Tibial artery (tissue), 4 donors: Measurements from ENCODE around the gene CDK5.
A peak's percentile ranks its signal among the peaks of the same experiment; 100 is the strongest.

ENCODE experiments used
- DNase-seq, 2 donors: peaks; one replicate each; pipeline ENCODE4 v3.0.0-alpha.2; 2019
- H3K27ac ChIP-seq, 2 donors: fragments of 200-600 bp; sonication (generic) in 1 of 2; 1 replicate in 1 of 2; 2 replicates in 1 of 2; pipeline ENCODE4 v1.5.1; 2018 to 2019; ENCODE audit warnings: mild to moderate bottlenecking in 1 of 2
- H3K27me3 ChIP-seq, 2 donors: fragments of 200-600 bp; sonication (generic) in 1 of 2; one replicate each; pipeline versions ENCODE4 v1.5.1 to v1.6.0; 2016 to 2019
- H3K36me3 ChIP-seq, 3 donors: fragments of 200-600 bp; sonication (generic) in 2 of 3; one replicate each; pipeline ENCODE4 v1.5.1; 2016 to 2019; ENCODE audit warnings: mild to moderate bottlenecking in 2 of 3
- H3K4me1 ChIP-seq, 4 donors: fragments of 200-600 bp; sonication (generic) in 2 of 4; 1 replicate in 3 of 4; 2 replicates in 1 of 4; pipeline ENCODE4 v1.5.1; 2016 to 2019
- H3K4me3 ChIP-seq, 2 donors: fragments of 200-600 bp; sonication (generic) in 1 of 2; 1 replicate in 1 of 2; 2 replicates in 1 of 2; pipeline ENCODE4 v1.5.1; 2018 to 2019; ENCODE audit warnings: mild to moderate bottlenecking in 2 of 2
- H3K9me3 ChIP-seq, 3 donors: fragments of 200-600 bp; sonication (generic) in 1 of 3; one replicate each; pipeline ENCODE4 v1.5.1; 2016 to 2019
- CTCF ChIP-seq, 2 experiments: fragments of 200-600 bp in 1 of 2; fragments of 450-650 bp in 1 of 2; IDR thresholded peaks; one replicate each; pipeline ENCODE4 v1.5.1; 2017 to 2019; ENCODE audit warnings: antibody characterized with exemption in 2 of 2, mild to moderate bottlenecking in 1 of 2, moderate library complexity in 1 of 2
- intact Hi-C: fragments of 100-400 bp; cut with DNase I; formaldehyde crosslinking; loops from one replicate; pipeline ENCODE4 v1.15.0; 2023; ENCODE audit warnings: low total_unique reads

CDK5 gene

DNA sequence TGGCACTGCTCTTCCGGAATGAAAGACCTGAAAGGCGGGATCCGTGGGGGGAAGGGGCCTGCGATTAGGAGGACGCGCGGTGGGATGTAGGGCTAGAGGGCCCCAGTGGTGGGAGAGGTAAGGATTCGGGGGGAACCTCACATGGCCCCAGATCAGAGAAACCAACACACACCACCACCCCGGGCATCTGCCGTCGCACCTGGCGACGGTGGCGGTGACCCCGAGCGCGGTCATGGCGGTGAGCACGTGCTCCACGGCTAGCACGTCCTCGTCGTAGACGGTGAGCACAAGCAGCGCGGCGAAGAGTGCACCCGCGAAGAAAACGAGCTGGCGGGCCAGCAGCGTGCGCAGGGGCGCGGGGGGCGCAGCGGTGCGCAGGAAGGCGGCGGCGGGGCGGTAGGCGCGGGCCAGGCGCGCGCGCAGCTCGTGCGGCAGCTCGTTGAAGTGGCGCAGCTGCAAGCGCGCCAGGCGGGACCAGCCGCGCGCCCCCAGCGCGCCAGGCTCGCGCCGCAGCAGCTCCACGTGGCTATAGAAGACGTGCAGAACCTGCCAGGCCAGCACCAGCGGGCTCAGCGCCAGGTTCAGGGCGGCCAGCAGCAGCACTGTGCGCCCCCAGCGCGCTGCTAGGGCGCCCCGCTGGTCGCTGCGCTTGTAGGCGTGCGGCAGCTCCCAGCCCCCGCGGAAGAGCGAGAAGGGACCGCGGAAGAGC is 39.1 kb downstream of the CDK5 start:
- Histone ChIP-seq H3K4me3 (peak overlapping the region in 1 of 2 donors; percentile 35), H3K27me3 (peaks cover 0 to 85% of the 10 kb centered on the region in 2 donors), H3K9me3 (no peaks in the 10 kb centered on the region), H3K36me3 (no peaks in the 10 kb centered on the region), H3K4me1 (peaks cover 0 to 28% (median 21%) of the 10 kb centered on the region in 4 donors), H3K27ac (no peak overlapping the region)
- intact Hi-C loops, result loop anchor here (10.0 kb wide), 1 partner anchor 96 kb away; no protein-coding TSS in a partner anchor
- no peak for TF ChIP-seq CTCF (IDR thresholded peaks at IDR 0.05)
- DNase-seq, result no peak

GRCh38 chr7:151017953-151018420 is 39.7 kb downstream of the CDK5 start:
- Histone ChIP-seq H3K4me1 (peaks cover 0 to 33% (median 26%) of the 10 kb centered on the region in 4 donors), H3K27ac (no peak overlapping the region)

DNA sequence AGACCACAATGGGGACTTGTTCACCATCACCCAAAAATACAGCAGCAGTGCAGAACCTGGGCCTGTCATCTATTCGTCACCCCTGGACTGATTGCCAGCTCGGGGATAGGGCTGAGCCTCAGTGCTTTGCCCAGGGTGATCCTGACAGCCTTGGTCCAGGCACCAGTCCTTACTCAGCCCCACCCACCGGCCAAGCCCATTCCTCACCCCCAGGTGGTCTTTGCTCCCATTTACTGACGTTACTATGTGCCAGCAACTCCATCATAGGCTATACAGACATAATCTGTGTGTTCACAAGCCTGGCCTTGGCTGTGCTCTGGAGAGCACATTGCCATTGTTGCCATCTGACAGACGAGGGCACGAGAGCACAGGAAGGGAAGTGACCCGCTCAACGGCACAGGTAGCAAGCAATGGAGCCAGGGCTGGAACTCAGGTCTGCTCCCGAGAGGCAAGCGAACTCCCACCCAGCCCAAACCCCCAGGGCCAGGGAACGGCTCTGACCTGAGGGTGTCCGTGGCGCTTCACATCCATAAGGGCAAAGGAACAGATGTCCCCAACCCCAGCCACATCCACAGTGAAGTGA is 40.2 kb downstream of the CDK5 start:
- no peak overlapping the region for H3K4me3 ChIP-seq
- no peak for DNase-seq
- H3K9me3 ChIP-seq, result no peaks in the 10 kb centered on the region
- H3K27ac ChIP-seq, result no peak overlapping the region
- no peak for TF ChIP-seq CTCF (IDR thresholded peaks at IDR 0.05)
- no peaks in the 10 kb centered on the region for H3K36me3 ChIP-seq
- peaks cover 0 to 38% (median 28%) of the 10 kb centered on the region in 4 donors for H3K4me1 ChIP-seq
- peaks cover 0 to 90% of the 10 kb centered on the region in 2 donors for H3K27me3 ChIP-seq
- intact Hi-C loops, result loop anchor here (10.0 kb wide), 1 partner anchor 97 kb away; no protein-coding TSS in a partner anchor

More at GRCh38 chr7:151017953-151018420, 39.7 kb downstream of the CDK5 start:
- Histone ChIP-seq H3K27me3 (peaks cover 0 to 85% of the 10 kb centered on the region in 2 donors), H3K9me3 (no peaks in the 10 kb centered on the region), H3K36me3 (no peaks in the 10 kb centered on the region), H3K4me3 (peak overlapping the region in 1 of 2 donors; percentile 35)
- intact Hi-C loops, result loop anchor here (10.0 kb wide), 1 partner anchor 97 kb away; no protein-coding TSS in a partner anchor
- peak in 1 of 2 donors; percentile 56 for DNase-seq
- TF ChIP-seq CTCF (IDR thresholded peaks at IDR 0.05), result peak; percentile 74 to 87

DNA sequence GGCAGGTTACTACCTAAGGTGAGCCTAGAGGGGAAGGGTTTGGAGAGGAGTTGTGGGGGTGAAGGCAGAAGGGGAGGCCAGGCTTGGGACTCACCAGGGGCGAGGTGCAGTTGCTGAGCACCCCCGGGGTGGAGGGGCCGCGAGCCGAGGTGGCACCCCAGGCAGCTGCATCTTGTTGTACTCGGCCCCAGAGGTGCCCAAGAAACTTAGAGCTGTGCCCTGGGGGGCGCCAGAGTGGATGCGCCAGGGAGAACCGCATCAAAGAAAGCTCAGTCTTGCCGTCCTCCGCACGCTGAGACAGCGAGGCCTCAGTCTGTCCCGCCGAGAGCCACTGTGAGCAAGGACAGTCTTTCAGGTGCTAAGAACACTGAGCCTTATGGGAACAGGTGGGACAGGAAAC is 40.8 kb downstream of the CDK5 start:
- Histone ChIP-seq H3K9me3 (no peaks in the 10 kb centered on the region), H3K4me1 (peaks cover 0 to 38% (median 28%) of the 10 kb centered on the region in 4 donors), H3K36me3 (no peaks in the 10 kb centered on the region), H3K27ac (no peak overlapping the region), H3K4me3 (no peak overlapping the region), H3K27me3 (peaks cover 0 to 95% of the 10 kb centered on the region in 2 donors)
- intact Hi-C loops, result loop anchor here (10.0 kb wide), 1 partner anchor 98 kb away; no protein-coding TSS in a partner anchor
- no peak for DNase-seq
- TF ChIP-seq CTCF (IDR thresholded peaks at IDR 0.05), result no peak

DNA sequence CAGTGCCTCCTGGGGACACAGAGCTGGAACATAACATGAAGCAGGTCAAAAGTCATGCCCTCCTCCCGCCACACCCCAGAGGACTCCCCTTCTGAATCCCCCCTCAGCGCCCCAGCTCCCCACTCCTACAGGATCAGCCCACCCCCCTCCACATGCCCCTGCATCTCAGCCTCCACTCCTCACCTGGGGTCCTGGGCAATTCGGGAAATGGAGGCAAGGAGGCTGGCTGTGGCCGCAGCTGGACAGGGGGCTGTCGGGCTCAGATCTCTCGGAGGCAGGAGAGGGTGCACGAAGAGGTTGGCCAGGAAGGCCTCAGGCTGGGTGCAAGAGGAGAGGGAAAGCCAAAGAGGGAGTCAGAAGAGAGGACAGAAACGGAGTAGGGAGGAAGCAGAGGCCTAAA is 41.2 kb downstream of the CDK5 start:
- intact Hi-C loops, result loop anchor here (10.0 kb wide), 1 partner anchor 98 kb away; no protein-coding TSS in a partner anchor

More for the DNA sequence above, 41.2 kb downstream of the CDK5 start:
- Histone ChIP-seq H3K27me3 (peaks cover 0 to 97% of the 10 kb centered on the region in 2 donors), H3K9me3 (no peaks in the 10 kb centered on the region), H3K36me3 (no peaks in the 10 kb centered on the region), H3K4me1 (peaks cover 0 to 38% (median 28%) of the 10 kb centered on the region in 4 donors), H3K27ac (no peak overlapping the region), H3K4me3 (no peak overlapping the region)
- no peak for TF ChIP-seq CTCF (IDR thresholded peaks at IDR 0.05)
- DNase-seq, result no peak
